ENCODE measurements around the gene CD68.

Gene CD68

DNA sequence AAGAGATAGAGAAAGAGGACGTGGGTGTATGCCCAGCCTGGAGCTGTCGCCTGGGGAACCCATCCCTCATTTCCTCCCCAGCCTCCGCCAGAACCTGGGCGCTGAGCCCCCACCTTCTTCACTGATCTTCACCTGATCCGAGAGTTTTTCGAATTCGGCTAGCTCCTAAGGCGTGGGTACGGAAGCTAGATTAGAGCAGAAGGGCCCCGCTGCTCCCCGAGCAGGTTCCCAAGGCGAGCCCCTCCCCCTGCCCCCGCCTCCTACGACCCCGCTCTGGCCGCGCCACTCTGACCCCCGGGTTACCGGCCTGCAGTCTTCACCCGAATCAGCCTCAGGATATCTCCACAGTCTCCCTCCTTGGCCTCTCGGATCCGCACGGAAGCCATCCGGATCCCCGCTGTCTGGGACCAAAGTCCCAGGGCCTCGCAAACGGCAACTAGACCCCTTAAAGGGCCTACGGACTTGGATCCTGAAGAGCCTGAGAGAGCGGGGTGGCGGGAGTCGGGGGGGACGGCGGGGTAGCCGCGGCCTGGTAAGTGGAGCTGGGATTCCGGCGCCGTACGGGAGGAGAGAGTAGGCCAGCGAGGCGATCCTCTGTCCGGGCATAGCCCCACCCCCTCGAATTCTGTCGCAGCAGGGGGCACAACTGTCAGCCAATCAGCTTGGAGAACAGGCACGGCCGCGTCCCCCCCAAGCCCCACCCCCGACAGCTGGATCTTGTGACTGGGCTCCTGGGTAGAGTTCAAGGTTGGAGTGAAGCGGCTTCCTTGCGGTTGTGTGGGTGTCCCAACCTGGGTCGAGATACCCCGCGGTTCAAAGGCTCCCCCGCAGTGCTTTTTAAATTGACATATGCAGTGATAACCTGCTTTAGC is 48.0 kb downstream of the CD68 start, which contains the start of gene SAT2:
Gene SAT2, minus strand, starts transcription at position 572 of the 872 bp plus-strand sequence. Its CDS starts 186 bp downstream, at position 386.
- TF ChIP-seq GABPA (IDR thresholded peaks at IDR 0.05; ENCODE audit: low read depth) (no peak), POLR2AphosphoS5 (IDR thresholded peaks at IDR 0.05; ENCODE audit: low read depth) (no peak), SPI1 (IDR thresholded peaks at IDR 0.05; ENCODE audit: borderline replicate concordance, low read depth) (no peak)
- TF ChIP-seq, protein P1, sequence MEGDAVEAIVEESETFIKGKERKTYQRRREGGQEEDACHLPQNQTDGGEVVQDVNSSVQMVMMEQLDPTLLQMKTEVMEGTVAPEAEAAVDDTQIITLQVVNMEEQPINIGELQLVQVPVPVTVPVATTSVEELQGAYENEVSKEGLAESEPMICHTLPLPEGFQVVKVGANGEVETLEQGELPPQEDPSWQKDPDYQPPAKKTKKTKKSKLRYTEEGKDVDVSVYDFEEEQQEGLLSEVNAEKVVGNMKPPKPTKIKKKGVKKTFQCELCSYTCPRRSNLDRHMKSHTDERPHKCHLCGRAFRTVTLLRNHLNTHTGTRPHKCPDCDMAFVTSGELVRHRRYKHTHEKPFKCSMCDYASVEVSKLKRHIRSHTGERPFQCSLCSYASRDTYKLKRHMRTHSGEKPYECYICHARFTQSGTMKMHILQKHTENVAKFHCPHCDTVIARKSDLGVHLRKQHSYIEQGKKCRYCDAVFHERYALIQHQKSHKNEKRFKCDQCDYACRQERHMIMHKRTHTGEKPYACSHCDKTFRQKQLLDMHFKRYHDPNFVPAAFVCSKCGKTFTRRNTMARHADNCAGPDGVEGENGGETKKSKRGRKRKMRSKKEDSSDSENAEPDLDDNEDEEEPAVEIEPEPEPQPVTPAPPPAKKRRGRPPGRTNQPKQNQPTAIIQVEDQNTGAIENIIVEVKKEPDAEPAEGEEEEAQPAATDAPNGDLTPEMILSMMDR (IDR thresholded peaks at IDR 0.05; ENCODE audit: insufficient read depth, low read length): no peak
- TF ChIP-seq, protein P2, sequence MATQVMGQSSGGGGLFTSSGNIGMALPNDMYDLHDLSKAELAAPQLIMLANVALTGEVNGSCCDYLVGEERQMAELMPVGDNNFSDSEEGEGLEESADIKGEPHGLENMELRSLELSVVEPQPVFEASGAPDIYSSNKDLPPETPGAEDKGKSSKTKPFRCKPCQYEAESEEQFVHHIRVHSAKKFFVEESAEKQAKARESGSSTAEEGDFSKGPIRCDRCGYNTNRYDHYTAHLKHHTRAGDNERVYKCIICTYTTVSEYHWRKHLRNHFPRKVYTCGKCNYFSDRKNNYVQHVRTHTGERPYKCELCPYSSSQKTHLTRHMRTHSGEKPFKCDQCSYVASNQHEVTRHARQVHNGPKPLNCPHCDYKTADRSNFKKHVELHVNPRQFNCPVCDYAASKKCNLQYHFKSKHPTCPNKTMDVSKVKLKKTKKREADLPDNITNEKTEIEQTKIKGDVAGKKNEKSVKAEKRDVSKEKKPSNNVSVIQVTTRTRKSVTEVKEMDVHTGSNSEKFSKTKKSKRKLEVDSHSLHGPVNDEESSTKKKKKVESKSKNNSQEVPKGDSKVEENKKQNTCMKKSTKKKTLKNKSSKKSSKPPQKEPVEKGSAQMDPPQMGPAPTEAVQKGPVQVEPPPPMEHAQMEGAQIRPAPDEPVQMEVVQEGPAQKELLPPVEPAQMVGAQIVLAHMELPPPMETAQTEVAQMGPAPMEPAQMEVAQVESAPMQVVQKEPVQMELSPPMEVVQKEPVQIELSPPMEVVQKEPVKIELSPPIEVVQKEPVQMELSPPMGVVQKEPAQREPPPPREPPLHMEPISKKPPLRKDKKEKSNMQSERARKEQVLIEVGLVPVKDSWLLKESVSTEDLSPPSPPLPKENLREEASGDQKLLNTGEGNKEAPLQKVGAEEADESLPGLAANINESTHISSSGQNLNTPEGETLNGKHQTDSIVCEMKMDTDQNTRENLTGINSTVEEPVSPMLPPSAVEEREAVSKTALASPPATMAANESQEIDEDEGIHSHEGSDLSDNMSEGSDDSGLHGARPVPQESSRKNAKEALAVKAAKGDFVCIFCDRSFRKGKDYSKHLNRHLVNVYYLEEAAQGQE (IDR thresholded peaks at IDR 0.05; ENCODE audit: insufficient replicate concordance, low read depth): no peak
- no peak for DNase-seq (ENCODE audit: low read depth in 1 of 2, low spot score in 1 of 2)
- Histone ChIP-seq H3K27ac (replicated peaks) (no peak within 1 kb of the TSS), H3K27me3 (ENCODE audit: insufficient read depth, poor library complexity, severe bottlenecking) (no peaks in the 10 kb centered on the region), H3K4me3 (replicated peaks; ENCODE audit: insufficient read depth, low read length) (no peak within 1 kb of the TSS)

DNA sequence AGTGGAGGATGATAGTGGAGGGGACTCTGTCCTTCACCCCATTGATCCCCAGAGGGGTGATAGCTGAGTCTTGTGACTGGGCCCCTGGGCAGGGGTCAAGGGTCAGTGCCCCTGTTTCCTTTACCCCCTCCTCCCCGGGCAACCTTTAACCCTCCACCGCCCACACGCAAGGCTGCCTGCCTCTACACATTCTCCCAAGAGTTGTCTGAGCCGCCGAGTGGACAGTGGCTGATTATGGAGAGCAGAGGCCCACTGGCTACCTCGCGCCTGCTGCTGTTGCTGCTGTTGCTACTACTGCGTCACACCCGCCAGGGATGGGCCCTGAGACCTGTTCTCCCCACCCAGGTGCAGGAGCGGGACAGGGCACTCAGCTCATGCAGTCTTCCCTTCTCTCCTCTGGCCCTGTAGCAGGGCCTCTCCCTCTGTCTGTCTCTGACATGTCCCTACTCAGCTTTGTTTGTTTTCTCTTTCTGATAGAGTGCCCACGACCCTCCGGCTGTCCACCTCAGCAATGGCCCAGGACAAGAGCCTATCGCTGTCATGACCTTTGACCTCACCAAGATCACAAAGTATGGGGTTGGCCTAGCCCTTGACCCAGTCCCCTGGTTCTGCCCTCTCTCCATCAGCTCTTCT is 50.6 kb downstream of the CD68 start, which contains the start of gene SHBG:
Gene SHBG, plus strand, starts transcription at position 197 of the 633 bp plus-strand sequence. Its CDS starts 38 bp downstream, at position 235.
- Histone ChIP-seq H3K27me3 (ENCODE audit: insufficient read depth, poor library complexity, severe bottlenecking) (no peaks in the 10 kb centered on the region), H3K4me3 (replicated peaks; ENCODE audit: insufficient read depth, low read length) (no peak within 1 kb of the TSS), H3K27ac (replicated peaks) (no peak within 1 kb of the TSS)
- DNase-seq (ENCODE audit: low read depth in 1 of 2, low spot score in 1 of 2): no peak
- TF ChIP-seq, protein P2 (IDR thresholded peaks at IDR 0.05; ENCODE audit: insufficient replicate concordance, low read depth): no peak
- TF ChIP-seq, protein P1 (IDR thresholded peaks at IDR 0.05; ENCODE audit: insufficient read depth, low read length): no peak
- TF ChIP-seq SPI1 (IDR thresholded peaks at IDR 0.05; ENCODE audit: borderline replicate concordance, low read depth) (no peak), GABPA (IDR thresholded peaks at IDR 0.05; ENCODE audit: low read depth) (no peak), POLR2AphosphoS5 (IDR thresholded peaks at IDR 0.05; ENCODE audit: low read depth) (no peak)

Measured in HL-60 (cell line).